Karpas-422 (cell line): ENCODE measurements around the gene PCDH9. TPM values are rescaled to one million over a fixed set of nuclear protein-coding genes. Genes with fewer than 3 reads are reported as not detected.

ENCODE experiments used
- DNase-seq: peaks from one replicate; pipeline ENCODE4 v3.0.0-alpha.2; 2015
- H2AFZ ChIP-seq: fragments of 200-600 bp; sonication (generic); 2 replicates; pipeline ENCODE4 v1.6.1; 2014; ENCODE audit warnings: antibody characterized with exemption, low read length, mixed read lengths
- H3K27ac ChIP-seq: fragments of 200-600 bp; sonication (generic); 2 replicates; pipeline ENCODE4 v1.5.1; 2014; ENCODE audit warnings: mild to moderate bottlenecking, low read length, moderate library complexity
- H3K27me3 ChIP-seq: fragments of 200-600 bp; sonication (generic); 2 replicates; pipeline ENCODE4 v1.6.1; 2014; ENCODE audit warnings: low read length, mixed read lengths
- H3K36me3 ChIP-seq: fragments of 200-600 bp; sonication (generic); 2 replicates; pipeline ENCODE4 v1.6.1; 2014; ENCODE audit warnings: low read length, mixed read lengths; ENCODE audit not compliant: insufficient read depth
- H3K4me1 ChIP-seq: fragments of 200-600 bp; sonication (generic); 2 replicates; pipeline ENCODE4 v1.6.1; 2014; ENCODE audit warnings: mild to moderate bottlenecking, low read length, mixed read lengths
- H3K4me2 ChIP-seq: fragments of 200-600 bp; sonication (generic); 2 replicates; pipeline ENCODE4 v1.6.1; 2014; ENCODE audit warnings: low read length, low read depth, mild to moderate bottlenecking; ENCODE audit not compliant: poor library complexity, severe bottlenecking
- H3K4me3 ChIP-seq: fragments of 200-600 bp; sonication (generic); 2 replicates; pipeline ENCODE4 v1.5.1; 2014; ENCODE audit warnings: mild to moderate bottlenecking, antibody characterized with exemption, low read length, mixed read lengths
- H3K79me2 ChIP-seq: fragments of 200-600 bp; sonication (generic); 2 replicates; pipeline ENCODE4 v1.6.1; 2014; ENCODE audit warnings: mild to moderate bottlenecking, low read length, mixed read lengths
- H3K9ac ChIP-seq: fragments of 200-600 bp; sonication (generic); 2 replicates; pipeline ENCODE4 v1.6.0; 2014; ENCODE audit warnings: low read length
- H3K9me2 ChIP-seq: fragments of 200-600 bp; sonication (generic), shearing (Covaris generic); replicated peaks from 2 replicates; pipeline ENCODE4 v1.6.0; 2014; ENCODE audit warnings: mild to moderate bottlenecking, low read length, moderate library complexity; ENCODE audit not compliant: insufficient read depth
- H3K9me3 ChIP-seq: fragments of 300-700, 200-600 bp; sonication (generic); 2 replicates; pipeline ENCODE4 v1.6.1; 2014; ENCODE audit warnings: low read length, mixed read lengths
- H4K20me1 ChIP-seq: fragments of 200-600 bp; sonication (generic); 2 replicates; pipeline ENCODE4 v1.6.1; 2014; ENCODE audit warnings: mild to moderate bottlenecking, antibody characterized with exemption, low read length, low read depth; ENCODE audit not compliant: insufficient read depth
- total RNA-seq: library from RNA; depleted of rRNA; stranded (reverse); fragments of >200 nt; shearing (Covaris generic); gene quantifications from 2 replicates; pipeline ENCODE4 v1.2.3, GENCODE V29; 2014; ENCODE audit warnings: low replicate concordance

The PCDH9 gene
- total RNA-seq, 1 experiment from 2014 or later: 5.8 TPM

DNA sequence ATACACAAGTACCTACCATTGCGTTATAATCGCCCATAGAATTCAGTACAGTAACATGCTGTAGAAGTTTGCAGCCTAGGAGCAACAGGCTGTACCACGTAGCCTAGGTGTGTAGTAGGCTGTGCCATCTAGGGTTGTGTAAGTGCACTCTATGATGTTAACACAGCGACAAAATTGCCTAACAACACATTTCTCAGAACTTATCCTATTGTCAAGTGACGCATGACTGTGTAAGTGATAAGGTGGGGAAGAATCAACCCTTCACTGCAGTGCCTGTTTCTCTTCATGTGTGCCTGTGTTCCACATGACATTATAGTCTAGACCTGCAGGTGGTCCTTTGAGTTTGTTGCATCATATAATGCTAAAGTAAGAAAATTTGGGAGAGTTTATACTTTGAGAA, 94.0 kb downstream of the PCDH9 start:
- Histone ChIP-seq H3K4me1 (peaks cover 7% of the 10 kb centered on the region), H3K4me2 (no peak overlapping the region), H3K9me3 (no peaks in the 10 kb centered on the region), H3K27ac (no peak overlapping the region), H3K4me3 (no peak overlapping the region), H3K27me3 (no peaks in the 10 kb centered on the region), H3K36me3 (no peaks in the 10 kb centered on the region), H3K9ac (no peak overlapping the region), H3K9me2 (no peaks in the 10 kb centered on the region), H3K79me2 (no peaks in the 10 kb centered on the region), H4K20me1 (no peaks in the 10 kb centered on the region), H2AFZ (no peak overlapping the region)
- DNase-seq: no peak

DNA sequence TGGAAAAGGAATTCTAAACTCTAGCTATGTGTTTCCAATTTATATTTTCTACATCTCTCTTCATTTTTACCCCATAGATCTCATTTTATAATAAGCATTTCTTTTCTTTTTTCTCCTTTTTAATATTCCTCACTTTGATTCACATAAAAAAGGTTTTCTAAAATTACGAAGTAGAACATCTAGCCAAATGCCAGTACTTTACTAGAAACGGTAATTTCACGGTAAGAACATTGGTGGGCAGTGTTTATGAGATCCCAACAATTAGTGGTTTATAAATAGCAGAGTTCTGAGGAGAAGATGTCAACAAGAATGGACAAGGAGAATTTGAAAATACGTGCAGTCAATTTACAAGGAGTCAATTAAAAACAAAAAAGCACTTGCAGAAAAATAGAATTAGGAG, 94.8 kb downstream of the PCDH9 start:
- peaks cover 7% of the 10 kb centered on the region for H3K4me1 ChIP-seq
- H3K79me2 ChIP-seq: no peaks in the 10 kb centered on the region
- H2AFZ ChIP-seq: no peak overlapping the region
- H3K27ac ChIP-seq: no peak overlapping the region
- H3K9me3 ChIP-seq: no peaks in the 10 kb centered on the region
- no peaks in the 10 kb centered on the region for H3K9me2 ChIP-seq
- no peaks in the 10 kb centered on the region for H4K20me1 ChIP-seq
- no peaks in the 10 kb centered on the region for H3K27me3 ChIP-seq
- H3K4me3 ChIP-seq: no peak overlapping the region
- H3K4me2 ChIP-seq: no peak overlapping the region
- H3K36me3 ChIP-seq: no peaks in the 10 kb centered on the region
- H3K9ac ChIP-seq: no peak overlapping the region
- DNase-seq: no peak

DNA sequence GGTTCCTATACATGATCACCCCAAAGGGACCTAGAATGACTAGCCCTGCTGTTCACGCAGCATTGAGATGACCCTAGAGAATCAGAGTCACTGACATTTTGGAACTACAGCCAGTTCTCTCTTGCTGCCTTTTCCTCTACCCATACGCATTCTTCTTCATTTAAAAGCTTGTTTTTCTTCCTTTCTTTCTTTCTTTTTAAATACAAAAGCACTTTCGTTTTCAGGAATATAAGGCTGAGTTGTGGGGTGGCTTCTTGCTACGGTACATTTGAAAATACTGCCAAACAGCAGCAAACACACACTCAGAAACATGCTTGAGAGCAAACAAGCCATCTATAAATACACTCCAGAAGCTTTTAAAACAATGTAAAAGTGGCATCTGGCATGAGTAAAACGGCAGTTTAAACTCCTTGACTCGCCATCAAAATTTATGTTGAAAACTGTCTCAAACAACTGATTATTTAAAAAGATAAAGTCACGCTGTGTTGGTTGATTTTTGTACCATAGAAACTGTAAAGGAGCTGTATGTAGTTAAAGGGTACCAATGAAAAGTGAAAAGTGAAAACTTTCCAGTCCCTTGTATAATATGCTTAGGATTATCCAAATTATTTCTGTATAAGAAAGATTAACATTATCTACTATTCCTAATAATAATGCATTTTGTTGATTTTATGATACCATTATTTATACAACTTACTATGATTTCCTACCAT, 95.6 kb downstream of the PCDH9 start:
- H2AFZ ChIP-seq: peak overlapping the region; percentile 55
- H3K4me2 ChIP-seq: peak overlapping the region; percentile 56
- peak overlapping the region; percentile 42 for H3K4me3 ChIP-seq
- no peaks in the 10 kb centered on the region for H3K9me3 ChIP-seq
- DNase-seq: no peak
- no peaks in the 10 kb centered on the region for H3K27me3 ChIP-seq
- H3K27ac ChIP-seq: no peak overlapping the region
- H3K9me2 ChIP-seq: no peaks in the 10 kb centered on the region
- no peaks in the 10 kb centered on the region for H4K20me1 ChIP-seq
- H3K79me2 ChIP-seq: no peaks in the 10 kb centered on the region
- no peaks in the 10 kb centered on the region for H3K36me3 ChIP-seq
- peaks cover 7% of the 10 kb centered on the region for H3K4me1 ChIP-seq
- H3K9ac ChIP-seq: peak overlapping the region; percentile 29

DNA sequence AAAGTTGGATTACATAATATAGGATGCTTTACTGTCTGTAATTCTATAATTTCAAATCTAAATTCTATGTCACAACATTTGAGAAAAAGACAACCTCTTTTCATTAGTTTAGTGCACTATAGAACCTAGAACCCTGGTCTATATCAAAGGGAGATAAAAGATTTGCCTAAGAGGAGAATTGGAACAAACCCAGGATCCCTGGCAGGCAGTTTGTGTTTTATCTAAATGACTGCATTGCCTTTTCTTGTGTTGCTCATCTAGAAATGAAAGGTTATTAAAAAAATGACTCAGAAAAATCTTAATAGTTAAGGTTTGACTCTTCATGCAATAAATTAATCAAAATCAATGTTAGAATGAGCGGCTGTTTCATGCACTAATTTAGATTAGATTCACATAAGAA, 96.7 kb downstream of the PCDH9 start:
- no peaks in the 10 kb centered on the region for H4K20me1 ChIP-seq
- H3K36me3 ChIP-seq: no peaks in the 10 kb centered on the region
- H3K27me3 ChIP-seq: no peaks in the 10 kb centered on the region
- no peaks in the 10 kb centered on the region for H3K9me2 ChIP-seq
- no peak overlapping the region for H2AFZ ChIP-seq
- H3K9me3 ChIP-seq: no peaks in the 10 kb centered on the region
- H3K9ac ChIP-seq: no peak overlapping the region
- no peak overlapping the region for H3K4me2 ChIP-seq
- no peak for DNase-seq
- no peak overlapping the region for H3K27ac ChIP-seq
- H3K4me3 ChIP-seq: no peak overlapping the region
- peaks cover 7% of the 10 kb centered on the region for H3K4me1 ChIP-seq
- no peaks in the 10 kb centered on the region for H3K79me2 ChIP-seq

DNA sequence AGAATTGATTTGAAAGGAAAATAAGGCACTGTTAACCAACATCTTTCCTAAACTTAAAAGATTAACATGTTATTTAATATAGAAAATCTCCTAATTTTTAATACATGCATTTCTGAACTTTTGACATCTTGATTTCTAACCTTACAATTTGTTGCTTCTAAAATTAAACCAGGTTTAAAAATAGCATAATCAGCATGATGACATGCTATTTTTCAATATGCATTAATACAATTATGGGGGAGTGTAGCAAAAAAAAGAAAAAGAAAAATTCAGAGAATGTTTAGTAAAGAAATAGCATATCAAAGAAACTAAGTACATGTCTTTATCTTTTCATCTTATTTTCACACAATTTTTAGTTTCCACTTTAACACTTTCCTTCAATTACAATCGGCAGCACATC, 98.7 kb downstream of the PCDH9 start:
- no peak overlapping the region for H3K4me2 ChIP-seq
- H2AFZ ChIP-seq: no peak overlapping the region
- H3K9me3 ChIP-seq: no peaks in the 10 kb centered on the region
- no peak for DNase-seq
- no peaks in the 10 kb centered on the region for H3K36me3 ChIP-seq
- H3K27me3 ChIP-seq: no peaks in the 10 kb centered on the region
- no peak overlapping the region for H3K27ac ChIP-seq
- no peaks in the 10 kb centered on the region for H3K9me2 ChIP-seq
- H4K20me1 ChIP-seq: no peaks in the 10 kb centered on the region
- H3K4me3 ChIP-seq: no peak overlapping the region
- peaks cover 7% of the 10 kb centered on the region for H3K4me1 ChIP-seq
- H3K9ac ChIP-seq: no peak overlapping the region
- no peaks in the 10 kb centered on the region for H3K79me2 ChIP-seq

DNA sequence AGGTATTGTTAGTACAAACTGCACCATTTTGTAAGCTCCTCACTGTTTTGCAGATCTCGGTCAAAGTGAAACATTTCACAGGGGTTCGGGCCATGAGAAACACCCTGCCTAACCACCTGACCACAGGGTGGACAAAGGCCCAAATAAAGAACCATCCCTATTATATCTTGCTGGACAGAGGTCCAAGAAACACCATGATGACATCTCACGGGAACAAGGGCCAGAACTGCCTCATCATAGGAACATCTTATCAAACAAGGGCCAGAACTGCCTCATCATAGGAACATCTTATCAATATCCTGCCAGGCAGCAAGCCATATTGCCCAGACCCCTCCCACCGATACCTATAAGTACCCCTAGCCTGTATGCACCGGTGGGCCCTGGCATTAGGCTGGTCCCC, 99.7 kb downstream of the PCDH9 start:
- no peaks in the 10 kb centered on the region for H4K20me1 ChIP-seq
- no peaks in the 10 kb centered on the region for H3K9me2 ChIP-seq
- H3K27me3 ChIP-seq: no peaks in the 10 kb centered on the region
- H3K27ac ChIP-seq: no peak overlapping the region
- no peak overlapping the region for H2AFZ ChIP-seq
- no peak for DNase-seq
- H3K4me1 ChIP-seq: peaks cover 7% of the 10 kb centered on the region
- no peak overlapping the region for H3K9ac ChIP-seq
- no peaks in the 10 kb centered on the region for H3K36me3 ChIP-seq
- H3K9me3 ChIP-seq: no peaks in the 10 kb centered on the region
- H3K4me3 ChIP-seq: no peak overlapping the region
- H3K79me2 ChIP-seq: no peaks in the 10 kb centered on the region
- H3K4me2 ChIP-seq: no peak overlapping the region

DNA sequence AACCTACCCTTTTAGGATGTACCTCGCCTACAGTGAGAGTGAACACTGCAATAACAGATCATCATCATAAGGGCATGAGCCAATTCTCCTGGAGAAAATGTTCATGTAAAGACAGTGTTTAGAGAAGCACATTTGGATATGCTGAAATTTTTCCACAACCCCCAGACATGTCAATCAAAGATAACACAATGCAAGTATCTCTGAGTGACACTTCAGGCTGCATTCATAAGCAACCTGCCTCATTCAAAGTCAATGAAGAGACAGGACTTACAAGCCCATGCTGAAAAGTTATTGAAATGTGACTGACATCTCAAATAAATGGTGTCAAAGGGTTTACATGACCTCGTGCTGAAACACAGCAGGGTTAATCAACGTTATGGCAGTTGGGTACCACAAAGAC, 102.0 kb downstream of the PCDH9 start:
- Histone ChIP-seq H3K79me2 (no peaks in the 10 kb centered on the region), H4K20me1 (no peaks in the 10 kb centered on the region), H3K9me3 (no peaks in the 10 kb centered on the region), H3K4me3 (no peak overlapping the region), H2AFZ (no peak overlapping the region), H3K27ac (no peak overlapping the region), H3K27me3 (no peaks in the 10 kb centered on the region), H3K36me3 (no peaks in the 10 kb centered on the region), H3K9me2 (no peaks in the 10 kb centered on the region), H3K4me2 (no peak overlapping the region), H3K4me1 (no peaks in the 10 kb centered on the region), H3K9ac (no peak overlapping the region)
- no peak for DNase-seq

DNA sequence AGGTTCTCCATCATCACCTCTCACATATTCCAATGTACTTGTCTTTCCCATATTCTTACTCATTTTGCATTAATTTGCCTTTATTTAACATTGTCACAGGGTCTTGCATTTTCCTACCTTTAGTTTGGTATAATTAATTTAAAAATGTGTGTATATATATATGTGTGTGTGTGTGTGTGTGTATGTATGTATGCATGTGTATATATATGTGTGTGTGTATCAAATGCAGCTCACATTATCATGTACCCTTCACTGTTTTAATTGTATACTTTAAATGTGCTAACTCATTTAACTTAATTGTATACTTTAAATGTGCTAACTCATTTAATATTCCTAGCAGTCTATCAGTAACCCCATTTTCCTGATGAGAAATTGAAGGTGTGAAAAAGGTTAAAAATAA, 104.5 kb downstream of the PCDH9 start:
- H3K9me3 ChIP-seq: no peaks in the 10 kb centered on the region
- no peak overlapping the region for H3K27ac ChIP-seq
- no peak for DNase-seq
- H3K36me3 ChIP-seq: no peaks in the 10 kb centered on the region
- no peak overlapping the region for H3K4me2 ChIP-seq
- H3K4me3 ChIP-seq: no peak overlapping the region
- no peaks in the 10 kb centered on the region for H3K9me2 ChIP-seq
- H4K20me1 ChIP-seq: no peaks in the 10 kb centered on the region
- no peaks in the 10 kb centered on the region for H3K27me3 ChIP-seq
- H3K9ac ChIP-seq: no peak overlapping the region
- H3K4me1 ChIP-seq: no peaks in the 10 kb centered on the region
- H3K79me2 ChIP-seq: no peaks in the 10 kb centered on the region
- no peak overlapping the region for H2AFZ ChIP-seq
